ENCODE results near the gene GALNT2. TPM values are rescaled to one million over a fixed set of nuclear protein-coding genes. Genes with fewer than 3 reads are reported as not detected.

Gene GALNT2
- total and polyA plus RNA-seq, 10 of the 15 experiments (the other 5 are each of a cell fraction or from before 2014, with no cell fraction given) = 0.52 to 27.7 (median 16.3) TPM

- TF ChIP-seq ZBTB33 (IDR thresholded peaks at IDR 0.05) (no peak), EZH2 (IDR thresholded peaks at IDR 0.05; ENCODE audit: borderline replicate concordance, control insufficient read depth, low read depth, low read length) (no peak), SUPT20H (IDR thresholded peaks at IDR 0.05; ENCODE audit: borderline replicate concordance, control insufficient read depth, low read depth, low read length) (no peak), KDM1A (IDR thresholded peaks at IDR 0.05; ENCODE audit: borderline replicate concordance) (no peak), ZNF24 (IDR thresholded peaks at IDR 0.05) (no peak), ESRRA (IDR thresholded peaks at IDR 0.05; ENCODE audit: low read length) (no peak)
Observed at GRCh38 chr1:230321741-230322420, 254.8 kb downstream of the GALNT2 start (continued).

- H3K79me2 ChIP-seq (ENCODE audit: control insufficient read depth, insufficient read depth, low read length) = no peaks in the 10 kb centered on the region
- ChIA-PET CTCF (no interaction called here), RAD21 (ENCODE audit: unreplicated experiment) (no interaction called here), SMC1A (ENCODE audit: uncharacterized antibody, unreplicated experiment) (no interaction called here), POLR2A (no interaction called here)
- H3K9me3 ChIP-seq (replicated peaks; ENCODE audit: control insufficient read depth, insufficient read depth, low read length) = no peaks in the 10 kb centered on the region
- peaks cover 0 to 1% of the 10 kb centered on the region in 2 experiments; a peak in 1 of 4 replicates for H3K27me3 ChIP-seq (replicated peaks in 1 of 2; ENCODE audit: control insufficient read depth in 2 of 2, insufficient read depth in 2 of 2, low read length in 1 of 2)
- in situ Hi-C loops (cut with MboI) = no loop called here
- TF ChIP-seq BCL11A (IDR thresholded peaks at IDR 0.05; ENCODE audit: low read depth, low read length) = no peak
- TF ChIP-seq, protein P1, sequence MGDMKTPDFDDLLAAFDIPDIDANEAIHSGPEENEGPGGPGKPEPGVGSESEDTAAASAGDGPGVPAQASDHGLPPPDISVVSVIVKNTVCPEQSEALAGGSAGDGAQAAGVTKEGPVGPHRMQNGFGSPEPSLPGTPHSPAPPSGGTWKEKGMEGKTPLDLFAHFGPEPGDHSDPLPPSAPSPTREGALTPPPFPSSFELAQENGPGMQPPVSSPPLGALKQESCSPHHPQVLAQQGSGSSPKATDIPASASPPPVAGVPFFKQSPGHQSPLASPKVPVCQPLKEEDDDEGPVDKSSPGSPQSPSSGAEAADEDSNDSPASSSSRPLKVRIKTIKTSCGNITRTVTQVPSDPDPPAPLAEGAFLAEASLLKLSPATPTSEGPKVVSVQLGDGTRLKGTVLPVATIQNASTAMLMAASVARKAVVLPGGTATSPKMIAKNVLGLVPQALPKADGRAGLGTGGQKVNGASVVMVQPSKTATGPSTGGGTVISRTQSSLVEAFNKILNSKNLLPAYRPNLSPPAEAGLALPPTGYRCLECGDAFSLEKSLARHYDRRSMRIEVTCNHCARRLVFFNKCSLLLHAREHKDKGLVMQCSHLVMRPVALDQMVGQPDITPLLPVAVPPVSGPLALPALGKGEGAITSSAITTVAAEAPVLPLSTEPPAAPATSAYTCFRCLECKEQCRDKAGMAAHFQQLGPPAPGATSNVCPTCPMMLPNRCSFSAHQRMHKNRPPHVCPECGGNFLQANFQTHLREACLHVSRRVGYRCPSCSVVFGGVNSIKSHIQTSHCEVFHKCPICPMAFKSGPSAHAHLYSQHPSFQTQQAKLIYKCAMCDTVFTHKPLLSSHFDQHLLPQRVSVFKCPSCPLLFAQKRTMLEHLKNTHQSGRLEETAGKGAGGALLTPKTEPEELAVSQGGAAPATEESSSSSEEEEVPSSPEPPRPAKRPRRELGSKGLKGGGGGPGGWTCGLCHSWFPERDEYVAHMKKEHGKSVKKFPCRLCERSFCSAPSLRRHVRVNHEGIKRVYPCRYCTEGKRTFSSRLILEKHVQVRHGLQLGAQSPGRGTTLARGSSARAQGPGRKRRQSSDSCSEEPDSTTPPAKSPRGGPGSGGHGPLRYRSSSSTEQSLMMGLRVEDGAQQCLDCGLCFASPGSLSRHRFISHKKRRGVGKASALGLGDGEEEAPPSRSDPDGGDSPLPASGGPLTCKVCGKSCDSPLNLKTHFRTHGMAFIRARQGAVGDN (IDR thresholded peaks at IDR 0.05) = no peak
- TF ChIP-seq PAX8 (IDR thresholded peaks at IDR 0.05) = no peak
- no peak for TF ChIP-seq NR2C2 (IDR thresholded peaks at IDR 0.05; ENCODE audit: borderline replicate concordance, control insufficient read depth, insufficient read length, low read depth)
- no peak for TF ChIP-seq BMI1 (IDR thresholded peaks at IDR 0.05; ENCODE audit: borderline replicate concordance)
- TF ChIP-seq ZNF207 (IDR thresholded peaks at IDR 0.05; ENCODE audit: borderline replicate concordance) = no peak
- DNase-seq (ENCODE audit: low read depth, low spot score) (no peak), FAIRE-seq (no peak), ATAC-seq (no peak)
- intact Hi-C loops (cut with micrococcal nuclease; ENCODE audit: unreplicated experiment) = no loop called here
- no peak overlapping the region for H3K4me2 ChIP-seq (ENCODE audit: control insufficient read depth, insufficient read depth)
- no peaks in the 10 kb centered on the region for H4K20me1 ChIP-seq (ENCODE audit: control insufficient read depth, insufficient read depth)
- no TSS peak for BruUV-seq (replicated peaks)
- WGBS (ENCODE audit: insufficient coverage, insufficient replicate concordance, low lambda C conversion rate, missing lambda C conversion rate) = 47% methylated on average over 15 of the region's 15 CpGs
- no peaks in the 10 kb centered on the region for H3K36me3 ChIP-seq (ENCODE audit: control insufficient read depth in 2 of 2, insufficient read depth in 2 of 2, low read length in 1 of 2)
- H3K27ac ChIP-seq (ENCODE audit: control insufficient read depth, insufficient read depth) = no peak overlapping the region
- no peak overlapping the region for H3K9ac ChIP-seq (ENCODE audit: control insufficient read depth, insufficient read depth, low read length)
- no peak overlapping the region for H3K4me3 ChIP-seq
- no peak overlapping the region for H2AFZ ChIP-seq (ENCODE audit: control insufficient read depth, low read depth, low read length)
- H3K4me1 ChIP-seq (ENCODE audit: control insufficient read depth, insufficient read depth, low read length) = no peaks in the 10 kb centered on the region
Observed at GRCh38 chr1:230322421-230322756, 255.4 kb downstream of the GALNT2 start.
